Vagina (tissue), 2 donors: ENCODE results near the gene PCLAF. TPM values are rescaled to one million over a fixed set of nuclear protein-coding genes. Genes with fewer than 3 reads are reported as not detected.

Experiments
- DNase-seq, 2 donors: peaks; one replicate each; pipeline ENCODE4 v3.0.0-alpha.2; 2017; ENCODE audit errors: extremely low spot score in 2 of 2
- H3K27ac ChIP-seq: fragments of 200-600 bp; sonication (generic); one replicate; pipeline ENCODE4 v1.5.1; 2019
- H3K27me3 ChIP-seq: fragments of 200-600 bp; sonication (generic); one replicate; pipeline ENCODE4 v1.5.1; 2019
- H3K36me3 ChIP-seq, 2 donors: fragments of 200-600 bp; sonication (generic); one replicate each; pipeline ENCODE4 v1.5.1; 2017 to 2019
- H3K4me1 ChIP-seq: fragments of 200-600 bp; sonication (generic); one replicate; pipeline ENCODE4 v1.5.1; 2019
- H3K4me3 ChIP-seq, 2 donors: fragments of 200-600 bp; sonication (generic); 1 replicate in 1 of 2; 2 replicates in 1 of 2; pipeline ENCODE4 v1.5.1; 2016 to 2019
- H3K9me3 ChIP-seq: fragments of 200-600 bp; sonication (generic); one replicate; pipeline ENCODE4 v1.5.1; 2019
- POLR2A ChIP-seq, 2 donors: fragments of 450-650 bp; IDR thresholded peaks; one replicate each; pipeline ENCODE4 v1.6.1; 2017; ENCODE audit warnings: antibody characterized with exemption in 2 of 2, mild to moderate bottlenecking in 2 of 2, moderate library complexity in 2 of 2
- POLR2AphosphoS5 ChIP-seq, 2 donors: sonication (generic); formaldehyde crosslinking; IDR thresholded peaks; one replicate each; pipeline ENCODE4 v1.9.0; 2017; ENCODE audit warnings: antibody characterized with exemption in 2 of 2, mild to moderate bottlenecking in 2 of 2, low read depth in 1 of 2; ENCODE audit not compliant: insufficient read depth in 1 of 2
- intact Hi-C: fragments of 100-400 bp; cut with DNase I; formaldehyde crosslinking; loops from one replicate; pipeline ENCODE4 v1.15.1; 2023
- small RNA-seq: library from RNA; depleted of rRNA; stranded (forward); fragments of <200 nt; gene quantifications from one replicate; pipeline ENCODE3, GENCODE V24; 2016
- total RNA-seq: library from RNA; depleted of rRNA; stranded (reverse); fragments of >200 nt; gene quantifications from one replicate; pipeline ENCODE4 v1.2.3, GENCODE V29; 2016
- TF ChIP-seq, protein P1 (sequence below), 3 experiments: fragments of 450-650 bp in 2 of 3; fragments of 200-600 bp in 1 of 3; sonication (generic) in 1 of 3; IDR thresholded peaks; one replicate each; pipeline ENCODE4 v1.5.1; 2017 to 2019; ENCODE audit warnings: antibody characterized with exemption in 3 of 3, mild to moderate bottlenecking in 2 of 3, moderate library complexity in 2 of 3

PCLAF gene
- total RNA-seq, 1 donor from 2014 or later = 8.1 TPM

DNA sequence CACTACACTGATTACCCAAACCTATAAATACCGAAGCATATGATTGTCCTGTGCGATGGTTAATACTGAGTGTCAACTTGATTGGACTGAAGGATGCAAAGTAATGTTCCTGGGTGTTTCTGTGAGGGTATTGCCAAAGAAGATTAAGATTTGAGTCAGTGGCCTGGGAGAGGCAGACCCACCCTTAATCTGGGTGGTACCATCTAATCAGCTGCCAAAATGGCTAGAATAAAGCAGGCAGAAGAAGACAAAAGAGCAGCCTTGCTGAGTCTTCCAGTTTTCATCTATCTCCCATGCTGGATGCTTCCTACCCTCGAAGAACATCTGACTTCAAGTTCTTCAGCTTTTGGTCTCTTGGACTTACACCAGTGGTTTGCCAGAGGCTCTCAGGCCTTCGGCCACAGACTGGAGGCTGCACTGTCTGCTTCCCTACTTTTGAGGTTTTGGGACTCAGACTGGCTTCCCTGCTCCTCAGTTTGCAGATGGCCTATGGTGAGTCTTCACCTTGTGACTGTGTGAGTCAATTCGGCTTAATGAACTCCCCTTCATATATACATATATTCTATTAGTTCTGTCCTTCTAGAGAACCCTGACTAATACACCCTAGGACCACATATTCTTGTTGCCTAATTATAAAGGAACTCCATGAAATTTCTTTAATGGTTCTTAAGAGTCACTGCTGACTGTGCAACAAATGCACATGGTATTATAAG lies 56.9 kb downstream of the PCLAF start:
- DNase-seq = no peak
- intact Hi-C loops = no loop called here
- Histone ChIP-seq H3K36me3 (no peaks in the 10 kb centered on the region), H3K27me3 (no peaks in the 10 kb centered on the region), H3K4me1 (no peaks in the 10 kb centered on the region), H3K27ac (no peak overlapping the region), H3K9me3 (no peaks in the 10 kb centered on the region), H3K4me3 (no peak overlapping the region)
- no peak for TF ChIP-seq POLR2AphosphoS5 (IDR thresholded peaks at IDR 0.05; ENCODE audit: insufficient read depth in 1 of 2, low read depth in 1 of 2)
- TF ChIP-seq POLR2A (IDR thresholded peaks at IDR 0.05) = no peak
- TF ChIP-seq, protein P1, sequence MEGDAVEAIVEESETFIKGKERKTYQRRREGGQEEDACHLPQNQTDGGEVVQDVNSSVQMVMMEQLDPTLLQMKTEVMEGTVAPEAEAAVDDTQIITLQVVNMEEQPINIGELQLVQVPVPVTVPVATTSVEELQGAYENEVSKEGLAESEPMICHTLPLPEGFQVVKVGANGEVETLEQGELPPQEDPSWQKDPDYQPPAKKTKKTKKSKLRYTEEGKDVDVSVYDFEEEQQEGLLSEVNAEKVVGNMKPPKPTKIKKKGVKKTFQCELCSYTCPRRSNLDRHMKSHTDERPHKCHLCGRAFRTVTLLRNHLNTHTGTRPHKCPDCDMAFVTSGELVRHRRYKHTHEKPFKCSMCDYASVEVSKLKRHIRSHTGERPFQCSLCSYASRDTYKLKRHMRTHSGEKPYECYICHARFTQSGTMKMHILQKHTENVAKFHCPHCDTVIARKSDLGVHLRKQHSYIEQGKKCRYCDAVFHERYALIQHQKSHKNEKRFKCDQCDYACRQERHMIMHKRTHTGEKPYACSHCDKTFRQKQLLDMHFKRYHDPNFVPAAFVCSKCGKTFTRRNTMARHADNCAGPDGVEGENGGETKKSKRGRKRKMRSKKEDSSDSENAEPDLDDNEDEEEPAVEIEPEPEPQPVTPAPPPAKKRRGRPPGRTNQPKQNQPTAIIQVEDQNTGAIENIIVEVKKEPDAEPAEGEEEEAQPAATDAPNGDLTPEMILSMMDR (IDR thresholded peaks at IDR 0.05) = no peak

DNA sequence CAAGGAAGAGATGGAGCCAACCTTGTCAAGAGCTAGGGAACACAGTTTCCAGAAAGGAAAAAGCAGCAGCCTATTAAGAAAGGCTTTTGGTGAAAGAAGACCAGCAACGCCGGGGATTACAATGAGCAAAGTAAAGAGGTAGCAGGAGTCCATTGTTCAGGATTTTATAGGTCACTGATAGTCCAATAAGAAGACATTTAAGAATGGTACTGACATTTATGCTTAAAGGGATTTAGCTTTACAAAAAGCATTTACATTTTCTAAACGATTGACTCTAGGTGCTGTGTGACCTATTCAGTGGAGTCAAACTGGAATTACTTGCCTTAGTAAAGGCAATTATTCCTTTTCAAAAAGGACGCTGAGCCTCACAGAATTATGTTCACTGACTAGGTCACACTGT lies 66.0 kb downstream of the PCLAF start:
- Histone ChIP-seq H3K36me3 (no peaks in the 10 kb centered on the region), H3K27me3 (no peaks in the 10 kb centered on the region), H3K4me1 (peaks cover 16% of the 10 kb centered on the region), H3K9me3 (no peaks in the 10 kb centered on the region), H3K4me3 (no peak overlapping the region), H3K27ac (no peak overlapping the region)
- intact Hi-C loops = no loop called here
- TF ChIP-seq, protein P1 (IDR thresholded peaks at IDR 0.05) = no peak
- TF ChIP-seq POLR2A (IDR thresholded peaks at IDR 0.05) = no peak
- no peak for TF ChIP-seq POLR2AphosphoS5 (IDR thresholded peaks at IDR 0.05; ENCODE audit: insufficient read depth in 1 of 2, low read depth in 1 of 2)
- DNase-seq = no peak

DNA sequence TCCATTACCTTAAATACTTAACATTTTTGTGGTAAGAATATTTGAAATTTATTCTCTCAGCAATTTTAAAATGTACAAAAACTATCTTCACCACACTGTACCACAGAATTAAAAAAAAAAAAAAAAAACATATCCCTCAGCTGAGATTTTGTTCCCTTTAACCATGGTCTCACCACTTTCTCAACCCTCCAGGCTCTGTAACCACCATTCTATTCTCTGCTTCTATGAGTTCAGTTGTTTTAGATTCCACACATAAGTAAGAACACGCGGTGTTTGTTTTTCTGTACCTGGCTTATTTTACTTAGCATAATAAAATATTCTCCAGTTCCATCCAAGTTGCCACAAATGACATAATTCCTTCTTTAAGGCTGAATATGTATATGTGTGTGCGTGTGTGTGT lies 66.8 kb downstream of the PCLAF start:
- Histone ChIP-seq H3K36me3 (no peaks in the 10 kb centered on the region), H3K27ac (no peak overlapping the region), H3K4me3 (no peak overlapping the region), H3K27me3 (no peaks in the 10 kb centered on the region), H3K9me3 (no peaks in the 10 kb centered on the region), H3K4me1 (peaks cover 16% of the 10 kb centered on the region)
- no peak for TF ChIP-seq POLR2AphosphoS5 (IDR thresholded peaks at IDR 0.05; ENCODE audit: insufficient read depth in 1 of 2, low read depth in 1 of 2)
- TF ChIP-seq, protein P1 (IDR thresholded peaks at IDR 0.05) = no peak
- no peak for TF ChIP-seq POLR2A (IDR thresholded peaks at IDR 0.05)
- intact Hi-C loops = no loop called here
- no peak for DNase-seq

Small RNA genes within 50 kb of the gene (small RNA-seq; reads per million reads assigned to genes)
- gene RF00554 = not detected

Other genes starting within 250 kb of the PCLAF start
- not detected for gene SNX22, start 229.7 kb downstream of the PCLAF start, total RNA-seq
- 451 TPM for gene PPIB, start 218.4 kb downstream of the PCLAF start, total RNA-seq
- gene CSNK1G1, start 25.3 kb downstream of the PCLAF start, total RNA-seq = 12.8 TPM
- 22.3 TPM for gene TRIP4, start 6.4 kb upstream of the PCLAF start, total RNA-seq
- gene ZNF609, start 79.1 kb upstream of the PCLAF start, total RNA-seq = 33.1 TPM